ENCODE measurements around the gene PEX1.
"Not testable (repeated sequence)": the region's sequence is repeated elsewhere in the genome, so short reads cannot be mapped to it uniquely, and the experiment has no call there.

PEX1 gene

DNA sequence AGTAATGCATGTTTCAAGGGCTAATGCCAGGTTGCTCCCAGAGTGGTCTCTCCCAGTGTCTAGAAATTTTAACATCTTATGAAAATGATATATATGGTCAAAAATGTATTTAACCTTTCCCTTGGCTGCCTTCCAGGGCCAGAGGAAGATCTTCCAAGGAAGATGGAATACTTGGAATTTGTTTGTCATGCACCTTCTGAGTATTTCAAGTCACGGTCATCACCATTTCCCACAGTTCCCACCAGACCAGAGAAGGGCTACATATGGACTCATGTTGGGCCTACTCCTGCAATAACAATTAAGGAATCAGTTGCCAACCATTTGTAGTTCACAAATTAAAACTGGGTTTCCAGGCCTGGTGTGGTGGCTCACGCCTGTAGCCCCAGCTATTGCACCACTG, 72.1 kb downstream of the PEX1 start:
- no peak for DNase-seq

DNA sequence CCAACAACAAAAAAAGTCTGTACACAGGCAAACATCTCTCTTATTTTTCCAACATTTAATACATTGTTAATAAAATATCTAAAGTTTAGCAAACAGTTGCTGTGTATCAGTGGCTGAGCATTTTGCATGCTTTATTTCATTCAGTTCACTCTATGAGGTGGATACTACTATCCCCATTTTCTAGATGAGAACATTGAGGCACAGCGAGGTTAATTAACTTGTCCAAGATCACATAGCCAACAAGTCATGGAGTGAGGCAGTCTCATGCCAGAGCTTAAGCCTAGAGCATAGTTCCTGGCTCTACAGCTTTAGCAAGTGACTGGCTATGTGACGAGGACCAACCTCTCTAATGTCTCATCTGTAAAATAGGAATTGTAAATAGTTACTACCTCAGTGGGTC, 76.7 kb downstream of the PEX1 start:
- DNase-seq: no peak

- peak; percentile 8 for DNase-seq
Measured at GRCh38 chr7:92448205-92448747, 80.0 kb downstream of the PEX1 start.

DNA sequence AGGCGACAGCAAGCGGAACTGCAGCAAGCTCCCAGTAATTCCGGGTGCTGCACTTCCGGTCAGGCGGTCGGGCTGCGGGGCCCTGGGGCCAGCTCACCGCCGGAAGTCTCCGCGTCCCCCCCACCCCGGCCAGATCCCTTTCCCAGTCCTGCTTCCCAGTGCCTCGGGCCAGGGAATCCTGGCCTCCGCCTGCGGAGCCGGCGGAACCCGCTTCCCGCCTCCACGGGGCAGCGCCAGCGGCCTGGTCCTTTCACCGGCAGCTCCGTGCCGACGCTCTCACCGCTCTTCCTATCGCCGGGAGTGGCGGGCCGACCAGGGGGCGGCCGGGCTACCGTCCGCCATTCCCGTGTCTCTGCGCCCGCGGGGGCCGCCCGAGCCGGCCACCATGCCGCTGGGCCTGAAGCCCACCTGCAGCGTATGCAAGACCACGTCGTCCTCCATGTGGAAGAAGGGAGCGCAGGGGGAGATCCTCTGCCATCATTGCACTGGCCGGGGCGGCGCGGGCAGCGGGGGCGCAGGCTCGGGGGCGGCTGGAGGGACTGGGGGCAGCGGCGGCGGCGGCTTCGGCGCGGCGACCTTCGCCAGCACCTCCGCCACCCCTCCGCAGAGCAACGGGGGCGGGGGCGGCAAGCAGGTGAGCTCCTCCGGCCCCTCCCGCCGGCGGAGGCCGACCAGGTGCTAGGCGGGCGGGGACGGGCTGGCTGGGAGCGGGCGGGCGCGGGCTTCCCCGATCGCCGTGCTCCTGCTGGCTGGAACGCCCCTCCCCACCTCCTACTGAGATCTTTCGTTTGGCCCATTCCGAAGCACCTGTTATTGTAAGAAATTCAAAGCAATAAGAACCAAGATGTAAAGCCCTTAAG, 80.7 kb downstream of the PEX1 start, which contains the start of gene GATAD1:
Gene GATAD1, plus strand, starts transcription at position 138 of the 860 bp plus-strand sequence. Its CDS starts 248 bp downstream, at position 386.
- DNase-seq: no peak

DNA sequence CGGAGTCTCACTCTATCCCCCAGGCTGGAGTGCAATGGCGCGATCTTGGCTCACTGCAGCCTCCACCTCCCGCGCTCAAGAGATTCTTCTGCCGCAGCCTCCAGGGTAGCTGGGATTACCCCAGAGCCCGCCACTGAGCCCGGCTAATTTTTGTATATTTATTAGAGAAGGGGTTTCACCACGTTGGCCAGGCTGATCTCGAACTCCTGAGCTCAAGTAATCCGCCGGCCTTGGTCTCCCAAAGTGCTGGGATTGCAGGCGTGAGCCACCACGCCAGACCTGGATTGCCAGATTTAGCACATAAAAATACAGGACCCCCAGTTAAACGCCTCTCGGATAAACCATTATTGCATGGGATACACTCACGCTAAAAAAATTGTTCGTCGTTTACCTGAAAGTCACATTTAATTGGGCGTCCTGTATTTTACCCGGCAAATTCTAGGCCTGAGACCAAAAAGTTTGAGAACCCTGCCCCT, 81.4 kb downstream of the PEX1 start:
- DNase-seq: peak; percentile 71

- not testable (repeated sequence) for DNase-seq
Measured at GRCh38 chr7:92442720-92443119, 85.6 kb downstream of the PEX1 start.

DNA sequence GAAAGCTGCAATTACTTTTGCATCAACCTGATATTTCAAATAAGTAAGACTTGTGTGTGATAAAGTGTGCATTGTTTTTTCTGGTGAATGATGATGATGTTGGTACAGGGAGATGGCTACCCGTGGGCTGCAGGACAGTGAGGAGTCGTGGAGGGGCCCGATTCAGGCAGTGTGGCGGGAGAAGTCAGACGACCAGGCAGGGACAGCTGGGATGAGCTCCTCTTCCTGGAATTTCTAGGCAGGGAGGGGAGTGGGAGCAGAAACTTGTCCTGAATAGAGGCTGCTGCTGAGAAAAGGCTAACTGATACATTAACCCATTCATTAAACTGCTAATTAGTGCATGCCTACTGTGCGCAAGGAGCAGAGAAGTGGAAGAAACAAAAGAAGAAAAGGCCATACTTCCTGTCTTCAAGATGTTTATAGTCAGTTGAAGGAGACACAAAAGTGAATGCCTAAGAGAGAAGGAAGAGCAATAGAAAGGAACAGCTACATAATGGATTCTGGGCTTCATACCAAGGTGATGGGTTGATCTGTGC, 90.3 kb downstream of the PEX1 start:
- no peak for DNase-seq

All from NCI-H1694 (cell line).